GM13976 (cell line): ENCODE measurements around the gene PLXNA3.
A peak's percentile ranks its signal among the peaks of the same experiment; 100 is the strongest.

ENCODE experiments used
- DNase-seq: peaks from one replicate; pipeline ENCODE4 v3.0.0; 2012; ENCODE audit warnings: low spot score
- CTCF ChIP-seq: IDR thresholded peaks from 2 replicates; pipeline ENCODE4 v1.5.1; 2012; ENCODE audit warnings: borderline replicate concordance, mild to moderate bottlenecking; ENCODE audit not compliant: insufficient read depth; ENCODE audit errors: extremely low read depth, missing control alignments, control extremely low read depth
- in situ Hi-C: fragments of 300-500 bp; cut with MboI; formaldehyde crosslinking; loops from one replicate; pipeline ENCODE4 v1.12.0; 2022; ENCODE audit warnings: low sequenced_read_pairs, mixed read lengths, inconsistent platforms; ENCODE audit not compliant: unreplicated experiment

The PLXNA3 gene

GRCh38 chrX:154515090-154515965 is 57.2 kb downstream of the PLXNA3 start:
- no peak for TF ChIP-seq CTCF
- in situ Hi-C loops, result no loop called here
- DNase-seq, result no peak

- in situ Hi-C loops, result no loop called here
- peak; percentile 92 for DNase-seq
- TF ChIP-seq CTCF, result no peak
These were observed 58.0 kb downstream of the PLXNA3 start, which contains the start of gene FAM3A for GRCh38 chrX:154515966-154516655. TSS of gene FAM3A (minus strand) at chrX:154516232. CDS start at chrX:154515772, 460 bp downstream.

GRCh38 chrX:154516656-154517100 is 58.6 kb downstream of the PLXNA3 start:
- in situ Hi-C loops, result no loop called here
- DNase-seq, result no peak
- TF ChIP-seq CTCF, result no peak

GRCh38 chrX:154517101-154517781 is 59.2 kb downstream of the PLXNA3 start:
- no peak for DNase-seq
- in situ Hi-C loops, result no loop called here
- no peak for TF ChIP-seq CTCF

- no peak for DNase-seq
- no peak for TF ChIP-seq CTCF
- in situ Hi-C loops, result no loop called here
These were observed 61.3 kb downstream of the PLXNA3 start for GRCh38 chrX:154519389-154519788.
